ENCODE measurements around the gene CAMTA1.

The CAMTA1 gene

GRCh38 chr1:7497107-7497637 is 711.9 kb downstream of the CAMTA1 start:
- DNase-seq (ENCODE audit: low read depth): no peak
- H3K4me3 ChIP-seq (ENCODE audit: control insufficient read depth, low read depth, low read length): no peak overlapping the region
- no peak for TF ChIP-seq CTCF (conservative IDR thresholded peaks at IDR 0.05; ENCODE audit: control insufficient read depth, insufficient read depth, low read depth, low read length)

GRCh38 chr1:7500381-7501083 is 715.3 kb downstream of the CAMTA1 start:
- no peak for DNase-seq (ENCODE audit: low read depth)

GRCh38 chr1:7501084-7501491 is 715.8 kb downstream of the CAMTA1 start:
- TF ChIP-seq CTCF (conservative IDR thresholded peaks at IDR 0.05; ENCODE audit: control insufficient read depth, insufficient read depth, low read depth, low read length): no peak
- no peak for DNase-seq (ENCODE audit: low read depth)
- no peak overlapping the region for H3K4me3 ChIP-seq (ENCODE audit: control insufficient read depth, low read depth, low read length)

More at GRCh38 chr1:7500381-7501083, 715.3 kb downstream of the CAMTA1 start:
- H3K4me3 ChIP-seq (ENCODE audit: control insufficient read depth, low read depth, low read length): no peak overlapping the region
- TF ChIP-seq CTCF (conservative IDR thresholded peaks at IDR 0.05; ENCODE audit: control insufficient read depth, insufficient read depth, low read depth, low read length): no peak

GRCh38 chr1:7501723-7502603 is 716.7 kb downstream of the CAMTA1 start:
- no peak overlapping the region for H3K4me3 ChIP-seq (ENCODE audit: control insufficient read depth, low read depth, low read length)
- no peak for DNase-seq (ENCODE audit: low read depth)
- no peak for TF ChIP-seq CTCF (conservative IDR thresholded peaks at IDR 0.05; ENCODE audit: control insufficient read depth, insufficient read depth, low read depth, low read length)

- no peak for TF ChIP-seq CTCF (conservative IDR thresholded peaks at IDR 0.05; ENCODE audit: control insufficient read depth, insufficient read depth, low read depth, low read length)
- DNase-seq (ENCODE audit: low read depth): no peak
- H3K4me3 ChIP-seq (ENCODE audit: control insufficient read depth, low read depth, low read length): no peak overlapping the region
Measured at GRCh38 chr1:7503691-7504437, 718.6 kb downstream of the CAMTA1 start.

- no peak for DNase-seq (ENCODE audit: low read depth)
Measured at GRCh38 chr1:7504438-7504720, 719.1 kb downstream of the CAMTA1 start.

More at GRCh38 chr1:7504438-7504720, 719.1 kb downstream of the CAMTA1 start:
- no peak for TF ChIP-seq CTCF (conservative IDR thresholded peaks at IDR 0.05; ENCODE audit: control insufficient read depth, insufficient read depth, low read depth, low read length)
- no peak overlapping the region for H3K4me3 ChIP-seq (ENCODE audit: control insufficient read depth, low read depth, low read length)

Measured in fibroblast of mammary gland (primary cell).